PFSK-1 (cell line): Measurements from ENCODE around the gene AGTPBP1.

Experiments used
- FOXP2 ChIP-seq: optimal IDR thresholded peaks from 2 replicates; pipeline ENCODE3; 2011; ENCODE audit warnings: borderline replicate concordance, control low read depth, inconsistent platforms; ENCODE audit not compliant: insufficient read depth; ENCODE audit errors: extremely low read length, extremely low read depth
- POLR2AphosphoS5 ChIP-seq: IDR thresholded peaks from 2 replicates; pipeline ENCODE4 v1.6.1; 2012; ENCODE audit warnings: low read depth, mild to moderate bottlenecking, control low read depth, low read length, moderate library complexity
- REST ChIP-seq, 2 experiments: IDR thresholded peaks; 2 replicates each; pipeline versions ENCODE4 v1.6.1 to v1.8.0; 2011 to 2012; ENCODE audit warnings: low read depth in 2 of 2, low read length in 2 of 2, control low read depth in 1 of 2, inconsistent platforms in 1 of 2, mild to moderate bottlenecking in 1 of 2, moderate library complexity in 1 of 2; ENCODE audit not compliant: insufficient read depth in 1 of 2
- SIN3A ChIP-seq: IDR thresholded peaks from 2 replicates; pipeline ENCODE4 v1.6.1; 2012; ENCODE audit warnings: mild to moderate bottlenecking, low read length, moderate library complexity, borderline replicate concordance; ENCODE audit not compliant: insufficient read depth
- TAF1 ChIP-seq: IDR thresholded peaks from 2 replicates; pipeline ENCODE4 v1.6.1; 2012; ENCODE audit warnings: low read length, control low read depth, borderline replicate concordance; ENCODE audit not compliant: insufficient read depth

Gene AGTPBP1

DNA sequence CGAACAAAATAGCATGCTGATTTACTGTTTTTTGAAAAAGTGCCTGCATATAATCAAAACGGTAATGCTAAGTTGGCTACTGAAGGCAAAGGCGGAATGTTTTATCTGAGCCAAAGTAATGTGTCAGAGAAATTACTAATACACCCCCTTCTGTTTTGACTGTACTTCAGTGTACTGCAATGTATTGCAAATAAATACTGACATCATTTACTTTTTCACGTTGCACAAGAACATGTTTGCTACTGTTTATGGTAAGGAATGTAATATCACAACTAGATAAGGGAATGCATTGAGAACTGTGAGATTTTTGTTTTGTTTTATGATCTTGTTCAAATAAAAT is 813 bp upstream of the AGTPBP1 start:
- no peak for TF ChIP-seq SIN3A
- TF ChIP-seq REST (IDR thresholded peaks at IDR 0.05; ENCODE audit: insufficient read depth in 1 of 2, low read depth in 2 of 2, low read length in 2 of 2): no peak
- no peak for TF ChIP-seq FOXP2
- no peak for TF ChIP-seq POLR2AphosphoS5
- TF ChIP-seq TAF1: no peak

DNA sequence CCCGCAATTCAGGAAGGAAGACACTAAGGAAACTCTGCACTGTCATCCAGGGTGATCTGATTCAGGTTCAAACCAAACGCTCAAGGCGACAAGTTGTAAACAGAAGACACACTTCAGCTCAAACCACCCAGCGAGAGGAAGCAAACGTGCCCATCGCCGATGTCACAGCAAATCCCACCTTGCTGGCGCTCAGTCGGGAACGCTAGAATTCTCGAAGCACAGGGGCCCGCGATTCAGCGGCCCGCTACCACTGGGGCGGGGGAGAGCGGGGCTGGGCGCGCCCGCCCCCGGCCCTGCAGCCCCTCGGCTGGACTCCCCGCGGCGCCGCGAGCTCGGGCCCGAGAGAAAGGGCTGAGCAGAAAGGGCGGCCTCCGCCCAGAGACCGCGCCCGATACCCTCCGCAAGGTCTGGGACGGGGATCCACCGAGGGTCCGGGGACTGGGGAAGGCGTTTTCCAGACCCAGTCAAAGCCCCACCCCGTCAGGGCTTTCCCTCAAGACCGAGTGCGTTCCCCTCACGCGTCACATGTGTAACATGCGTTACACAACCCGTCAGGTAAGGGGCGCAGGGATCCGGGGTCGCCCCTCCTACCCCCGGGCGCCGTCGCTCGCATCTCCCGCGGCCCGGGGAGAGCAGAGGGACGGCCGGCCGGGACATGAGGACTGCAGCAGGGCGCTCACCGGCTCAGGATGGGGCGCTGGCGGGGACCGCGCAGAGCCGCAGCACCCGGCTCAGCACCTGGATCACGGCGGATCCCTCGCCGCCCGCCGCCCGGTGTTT is 469 bp downstream of the AGTPBP1 start:
- TF ChIP-seq FOXP2 (no peak), TAF1 (no peak), POLR2AphosphoS5 (no peak), SIN3A (no peak), REST (IDR thresholded peaks at IDR 0.05; ENCODE audit: insufficient read depth in 1 of 2, low read depth in 2 of 2, low read length in 2 of 2) (no peak)

DNA sequence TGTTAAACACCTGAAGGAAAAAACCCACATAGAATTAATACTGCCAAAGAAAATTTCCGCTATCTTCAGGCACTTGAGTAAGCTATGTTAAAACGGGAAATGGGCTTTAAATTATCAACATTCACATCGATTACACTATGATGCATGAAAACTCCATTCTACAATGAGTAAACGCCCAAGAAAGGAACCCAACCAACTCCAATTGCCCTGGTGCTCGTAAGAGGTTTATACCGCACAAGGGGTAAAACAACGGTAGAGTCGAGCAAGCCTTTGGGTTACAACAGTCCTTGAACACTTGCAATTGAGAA is 1.0 kb downstream of the AGTPBP1 start:
- TF ChIP-seq POLR2AphosphoS5: no peak
- TF ChIP-seq REST (IDR thresholded peaks at IDR 0.05; ENCODE audit: insufficient read depth in 1 of 2, low read depth in 2 of 2, low read length in 2 of 2): no peak
- TF ChIP-seq TAF1: no peak
- no peak for TF ChIP-seq SIN3A
- no peak for TF ChIP-seq FOXP2

GRCh38 chr9:85738509-85738908 is 3.2 kb downstream of the AGTPBP1 start:
- TF ChIP-seq POLR2AphosphoS5: no peak
- no peak for TF ChIP-seq REST (IDR thresholded peaks at IDR 0.05; ENCODE audit: insufficient read depth in 1 of 2, low read depth in 2 of 2, low read length in 2 of 2)
- no peak for TF ChIP-seq FOXP2
- TF ChIP-seq SIN3A: no peak
- TF ChIP-seq TAF1: no peak
